Measurements from ENCODE around the gene ABHD15. TPM values are rescaled to one million over a fixed set of nuclear protein-coding genes. Genes with fewer than 3 reads are reported as not detected.

Gene ABHD15
- total and polyA plus RNA-seq, 9 of the 15 experiments (the other 6 are each of a cell fraction or from before 2014, with no cell fraction given) = 0.85 to 4.2 (median 2.1) TPM

DNA sequence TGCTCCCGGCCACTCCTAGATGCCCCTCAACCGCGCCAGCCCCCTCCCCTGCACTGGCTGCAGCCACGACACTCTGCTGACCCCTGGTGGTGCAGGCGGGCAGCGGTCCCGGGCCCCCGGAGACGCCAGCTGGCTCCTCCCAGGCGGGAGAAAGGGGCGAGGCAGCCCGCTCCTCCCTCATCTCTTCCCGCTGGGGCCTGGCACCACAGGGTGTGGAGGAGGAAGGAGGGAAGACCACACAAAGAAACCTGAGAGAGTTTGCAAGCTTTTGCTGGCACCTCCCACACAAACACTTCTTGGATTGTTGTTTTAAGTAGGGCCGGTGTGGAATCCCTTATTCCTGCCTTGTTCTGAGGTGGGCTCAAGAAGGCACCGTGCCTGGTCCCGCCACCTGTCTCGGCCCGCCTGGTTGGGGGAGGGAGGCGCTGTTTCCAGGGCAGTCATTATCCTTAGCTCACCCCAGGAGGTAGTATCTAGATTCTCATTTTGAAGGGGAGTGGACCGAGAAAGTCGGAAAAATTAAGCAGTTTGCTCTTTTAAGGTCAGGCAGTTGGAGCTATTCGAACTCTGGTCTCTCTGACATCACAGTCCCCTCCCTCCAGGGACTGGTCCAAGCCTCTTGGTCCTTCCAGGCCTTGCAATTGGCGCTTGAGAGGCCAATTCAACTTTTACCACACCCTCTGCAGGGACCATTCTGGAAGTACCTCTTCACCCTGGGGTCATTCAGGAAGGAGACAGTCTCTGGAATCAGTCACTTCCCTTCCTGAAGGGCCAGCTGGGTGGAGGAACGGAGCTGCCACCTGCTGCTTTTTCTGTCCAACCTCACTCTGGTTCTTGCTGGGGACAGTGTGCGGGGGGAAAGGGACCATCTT, 25.1 kb upstream of the ABHD15 start:
- CTCF ChIA-PET (ENCODE audit: low intra/inter-chr PET ratio) = interaction anchor here (0.6 to 2.3 kb wide), 6 partner anchors 222 to 468 kb away, joined by 3 to 19 read pairs (median 3); no protein-coding TSS in a partner anchor
- Histone ChIP-seq H4K20me1 (replicated peaks; ENCODE audit: control insufficient read depth, insufficient read depth, low read length) (peaks cover 8% of the 10 kb centered on the region), H3K9me3 (replicated peaks; ENCODE audit: control insufficient read depth, insufficient read depth, low read depth, low read length) (no peaks in the 10 kb centered on the region), H3K27ac (ENCODE audit: extremely low read depth, low read depth, low read length) (peak overlapping the region; percentile 48; the same call in 2 of the 3 replicates), H3K79me2 (ENCODE audit: control insufficient read depth, insufficient read depth, low read length) (peaks cover 25% of the 10 kb centered on the region), H3K9me1 (ENCODE audit: control insufficient read depth, insufficient read depth, low read length) (peaks cover 5% of the 10 kb centered on the region), H3K36me3 (ENCODE audit: control insufficient read depth, insufficient read depth, low read length) (no peaks in the 10 kb centered on the region), H3K4me2 (ENCODE audit: insufficient read depth, low read length) (peak overlapping the region; percentile 83), H3K4me1 (replicated peaks in 1 of 2; ENCODE audit: control insufficient read depth in 2 of 2, insufficient read depth in 2 of 2, low read length in 2 of 2) (peaks cover 43 to 84% of the 10 kb centered on the region in 2 experiments), H3K27me3 (ENCODE audit: control insufficient read depth in 2 of 2, insufficient read depth in 2 of 2, low read length in 2 of 2) (no peaks in the 10 kb centered on the region), H3K9ac (ENCODE audit: insufficient read depth in 1 of 2, low read depth in 2 of 2, low read length in 2 of 2) (peak overlapping the region; percentile 44 to 88), H3K4me3 (peak overlapping the region; percentile 16), H2AFZ (ENCODE audit: low read depth, low read length) (peak overlapping the region; percentile 95)
- FAIRE-seq = peak; percentile 79
- WGBS (ENCODE audit: insufficient coverage, low coverage, missing lambda C conversion rate) = 13% methylated on average over 23 of the region's 25 CpGs
- POLR2A ChIA-PET = interaction anchor here (0.6 to 1.0 kb wide), 3 partner anchors 23 to 468 kb away, joined by 3 to 4 read pairs (median 3); partner anchors contain the start of gene TP53I13
- BruUV-seq (replicated peaks) = no TSS peak
- ATAC-seq = peak; percentile 84
- intact Hi-C loops (cut with micrococcal nuclease) (loop anchor here (2.0 to 5.0 kb wide), 3 partner anchors 200 to 299 kb away; partner anchors contain the start of gene TAOK1), in situ Hi-C loops (cut with MboI) (no loop called here)
- peak; percentile 88 to 92 (median 89) for DNase-seq (ENCODE audit: extremely low read depth in 1 of 4, low spot score in 3 of 4)
- no peak for TF ChIP-seq MCM2 (IDR thresholded peaks at IDR 0.05; ENCODE audit: low read depth)
- TF ChIP-seq SIN3A (IDR thresholded peaks at IDR 0.05; ENCODE audit: borderline replicate concordance in 2 of 2, control insufficient read depth in 1 of 2, low read depth in 2 of 2, low read length in 2 of 2) = peak in 1 of 2 experiments; percentile 48; a peak in 2 of 4 replicates
- peak; percentile 45; the same call in 1 of the 2 replicates for TF ChIP-seq EP400 (IDR thresholded peaks at IDR 0.05)
- TF ChIP-seq, protein P1, sequence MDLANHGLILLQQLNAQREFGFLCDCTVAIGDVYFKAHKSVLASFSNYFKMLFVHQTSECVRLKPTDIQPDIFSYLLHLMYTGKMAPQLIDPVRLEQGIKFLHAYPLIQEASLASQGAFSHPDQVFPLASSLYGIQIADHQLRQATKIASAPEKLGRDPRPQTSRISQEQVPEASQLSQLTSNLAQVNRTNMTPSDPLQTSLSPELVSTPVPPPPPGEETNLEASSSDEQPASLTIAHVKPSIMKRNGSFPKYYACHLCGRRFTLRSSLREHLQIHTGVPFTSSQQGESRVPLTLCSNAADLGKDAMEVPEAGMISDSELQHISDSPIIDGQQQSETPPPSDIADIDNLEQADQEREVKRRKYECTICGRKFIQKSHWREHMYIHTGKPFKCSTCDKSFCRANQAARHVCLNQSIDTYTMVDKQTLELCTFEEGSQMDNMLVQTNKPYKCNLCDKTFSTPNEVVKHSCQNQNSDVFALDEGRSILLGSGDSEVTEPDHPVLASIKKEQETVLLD (IDR thresholded peaks at IDR 0.05) = no peak
- no peak for TF ChIP-seq THRAP3 (IDR thresholded peaks at IDR 0.05; ENCODE audit: borderline replicate concordance)
- no peak for TF ChIP-seq GATA2 (CRISPR knock-in tag; IDR thresholded peaks at IDR 0.05)
- TF ChIP-seq ATF1 (CRISPR knock-in tag; IDR thresholded peaks at IDR 0.05) = no peak
- TF ChIP-seq ATF1 (tag; IDR thresholded peaks at IDR 0.05) = peak; percentile 46; the same call in 1 of the 2 replicates
- TF ChIP-seq KLF16 (IDR thresholded peaks at IDR 0.05) = peak; percentile 63; the same call in 1 of the 2 replicates
- TF ChIP-seq SRF (CRISPR knock-in tag; IDR thresholded peaks at IDR 0.05) = no peak
- TF ChIP-seq LEF1 (IDR thresholded peaks at IDR 0.05) = no peak; the same call in 1 of the 2 replicates
- TF ChIP-seq, protein P2, sequence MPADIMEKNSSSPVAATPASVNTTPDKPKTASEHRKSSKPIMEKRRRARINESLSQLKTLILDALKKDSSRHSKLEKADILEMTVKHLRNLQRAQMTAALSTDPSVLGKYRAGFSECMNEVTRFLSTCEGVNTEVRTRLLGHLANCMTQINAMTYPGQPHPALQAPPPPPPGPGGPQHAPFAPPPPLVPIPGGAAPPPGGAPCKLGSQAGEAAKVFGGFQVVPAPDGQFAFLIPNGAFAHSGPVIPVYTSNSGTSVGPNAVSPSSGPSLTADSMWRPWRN (IDR thresholded peaks at IDR 0.05; ENCODE audit: low read depth) = no peak
- TF ChIP-seq SETDB1 (IDR thresholded peaks at IDR 0.05; ENCODE audit: low read length) = no peak
- TF ChIP-seq TFAM (CRISPR knock-in tag; conservative IDR thresholded peaks at IDR 0.05) = no peak
- TF ChIP-seq NR2F6 (CRISPR knock-in tag; IDR thresholded peaks at IDR 0.05) = no peak
- no peak for TF ChIP-seq SIN3B (IDR thresholded peaks at IDR 0.05; ENCODE audit: low read depth)
- TF ChIP-seq MTA1 (IDR thresholded peaks at IDR 0.05; ENCODE audit: borderline replicate concordance) = no peak
